Measurements from ENCODE around the gene ZNF625.

Gene ZNF625

DNA sequence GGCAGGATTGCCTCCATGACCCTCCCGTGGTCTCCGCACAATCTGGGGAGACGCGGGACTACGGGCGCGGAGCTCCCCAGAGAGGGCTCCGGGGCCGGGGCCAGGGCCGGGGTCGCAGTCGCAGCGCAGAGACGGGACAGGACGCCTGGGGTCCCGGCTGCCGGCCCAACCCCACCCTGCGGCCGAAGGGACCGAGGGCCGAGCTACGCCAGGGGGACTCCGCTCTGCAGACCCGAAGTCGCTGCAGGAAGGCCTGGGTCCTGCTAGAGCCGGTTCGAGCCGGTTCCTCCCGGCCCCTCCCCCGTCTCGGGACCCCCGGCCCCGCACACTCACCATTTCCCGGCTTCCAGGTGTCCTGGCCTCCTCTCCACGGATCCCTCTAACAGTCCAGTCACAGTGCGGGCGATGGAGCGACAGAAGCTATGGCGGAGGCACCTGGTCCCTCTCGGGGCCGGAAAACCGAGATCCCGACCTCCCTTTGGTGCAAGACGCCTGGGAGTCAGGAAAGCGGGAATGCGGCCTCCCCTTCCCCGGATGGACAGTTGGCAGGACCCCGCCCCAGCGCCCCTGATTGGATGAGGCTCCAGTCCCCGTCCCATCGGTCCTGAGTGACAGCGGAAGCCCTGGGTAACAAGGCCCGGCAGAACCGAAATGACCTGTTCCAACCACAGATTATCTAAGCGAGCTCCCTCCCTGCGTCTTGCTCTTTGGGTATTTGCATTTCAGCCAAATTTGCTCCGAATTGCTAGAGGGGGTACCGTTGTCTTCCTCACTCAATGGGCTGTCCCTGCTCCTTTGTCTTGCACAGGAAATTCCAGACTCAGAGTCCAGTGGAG is at the start of gene ZNF625:
TSS of gene ZNF625 (minus strand) at position 512 of the 836 bp plus-strand sequence. CDS start at position 336, 176 bp downstream.
- DNase-seq (ENCODE audit: low spot score), result peak; percentile 92

DNA sequence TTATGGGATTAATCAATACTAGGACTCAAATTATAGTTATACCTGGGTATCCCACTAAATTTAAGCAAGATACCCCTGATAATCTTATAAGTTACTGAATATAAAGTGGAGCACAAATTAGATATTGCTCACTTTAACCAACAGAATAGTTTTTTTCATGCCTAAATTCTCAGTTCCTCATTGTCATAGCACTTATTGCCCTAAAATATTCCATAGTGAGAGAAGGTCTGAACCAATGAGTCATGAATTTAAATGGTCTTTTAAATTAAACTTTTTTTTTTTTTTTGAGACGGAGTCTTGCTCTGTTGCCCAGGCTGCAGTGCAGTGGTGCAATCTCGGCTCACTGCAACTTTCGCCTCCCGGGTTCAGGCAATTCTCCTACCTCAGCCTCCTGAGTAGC is 48.8 kb upstream of the ZNF625 start:
- no peak for DNase-seq (ENCODE audit: low spot score)

DNA sequence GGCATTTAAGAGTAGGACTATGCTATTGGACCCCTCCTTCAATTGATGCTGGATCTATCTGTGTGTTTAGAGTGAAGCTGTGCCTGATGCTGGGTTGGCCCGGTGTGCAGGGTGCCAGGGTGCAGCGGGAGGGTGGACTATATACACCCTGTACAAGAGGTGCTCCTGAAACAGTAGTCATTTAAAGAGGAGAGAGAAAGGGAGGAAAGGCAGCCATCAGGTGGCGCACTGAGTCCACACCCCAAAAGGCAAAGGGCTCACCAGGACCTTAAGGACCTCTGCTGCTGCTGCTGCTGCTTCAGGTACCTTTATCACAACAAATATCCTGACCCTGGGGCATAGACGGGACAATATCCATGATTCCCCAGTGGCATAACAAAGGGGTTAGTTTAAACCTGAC is 45.7 kb upstream of the ZNF625 start:
- no peak for DNase-seq (ENCODE audit: low spot score)

DNA sequence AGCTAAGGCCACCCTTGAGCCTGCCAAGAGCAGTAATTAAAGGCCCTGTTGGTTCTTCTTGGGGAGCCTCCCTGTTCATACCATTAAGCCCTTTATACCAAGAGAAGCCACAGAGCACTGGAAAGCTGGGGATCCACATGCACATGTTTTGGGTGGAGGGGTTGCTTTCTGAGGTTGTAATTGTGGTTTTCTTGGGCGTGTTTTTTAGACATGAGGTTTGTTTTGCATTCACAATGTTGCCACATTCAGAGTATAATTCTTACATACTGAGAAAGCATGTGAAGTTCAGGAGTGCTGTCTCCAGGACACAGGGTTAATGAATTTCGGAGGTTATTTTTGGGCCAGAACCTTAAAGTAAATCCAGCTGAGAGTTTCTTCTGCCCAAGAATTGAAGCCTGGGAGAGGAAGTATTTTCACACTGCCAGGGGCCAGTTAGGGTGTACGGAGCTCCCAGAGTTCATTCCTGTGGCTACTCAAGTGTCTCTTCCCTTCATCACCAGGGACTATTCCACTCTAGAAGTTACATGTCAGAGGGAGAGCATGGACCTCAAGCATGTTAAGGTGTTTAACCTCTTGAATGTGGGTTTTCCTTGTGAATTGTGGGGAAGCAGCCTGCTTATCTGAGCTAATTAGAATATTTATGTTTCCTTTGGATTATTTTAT is 43.4 kb upstream of the ZNF625 start:
- DNase-seq (ENCODE audit: low spot score), result no peak

DNA sequence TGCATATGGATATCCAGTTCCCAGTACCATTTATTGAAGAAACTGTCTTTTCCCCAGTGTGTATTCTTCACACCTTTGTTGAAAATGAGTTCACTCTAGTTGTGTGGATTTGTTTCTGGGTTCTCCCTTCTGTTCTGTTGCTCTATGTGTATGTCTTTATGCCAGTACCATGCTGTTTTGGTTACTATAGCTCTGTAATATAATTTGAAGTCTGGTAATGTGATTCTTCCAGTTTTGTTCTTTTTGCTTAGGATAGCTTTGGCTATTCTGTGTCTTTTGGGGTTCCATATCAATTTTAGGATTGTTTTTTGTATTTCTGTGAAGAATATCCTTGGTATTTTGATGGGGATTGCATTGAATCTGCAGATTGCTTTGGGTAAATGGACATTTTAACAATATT is 41.6 kb upstream of the ZNF625 start:
- no peak for DNase-seq (ENCODE audit: low spot score)

DNA sequence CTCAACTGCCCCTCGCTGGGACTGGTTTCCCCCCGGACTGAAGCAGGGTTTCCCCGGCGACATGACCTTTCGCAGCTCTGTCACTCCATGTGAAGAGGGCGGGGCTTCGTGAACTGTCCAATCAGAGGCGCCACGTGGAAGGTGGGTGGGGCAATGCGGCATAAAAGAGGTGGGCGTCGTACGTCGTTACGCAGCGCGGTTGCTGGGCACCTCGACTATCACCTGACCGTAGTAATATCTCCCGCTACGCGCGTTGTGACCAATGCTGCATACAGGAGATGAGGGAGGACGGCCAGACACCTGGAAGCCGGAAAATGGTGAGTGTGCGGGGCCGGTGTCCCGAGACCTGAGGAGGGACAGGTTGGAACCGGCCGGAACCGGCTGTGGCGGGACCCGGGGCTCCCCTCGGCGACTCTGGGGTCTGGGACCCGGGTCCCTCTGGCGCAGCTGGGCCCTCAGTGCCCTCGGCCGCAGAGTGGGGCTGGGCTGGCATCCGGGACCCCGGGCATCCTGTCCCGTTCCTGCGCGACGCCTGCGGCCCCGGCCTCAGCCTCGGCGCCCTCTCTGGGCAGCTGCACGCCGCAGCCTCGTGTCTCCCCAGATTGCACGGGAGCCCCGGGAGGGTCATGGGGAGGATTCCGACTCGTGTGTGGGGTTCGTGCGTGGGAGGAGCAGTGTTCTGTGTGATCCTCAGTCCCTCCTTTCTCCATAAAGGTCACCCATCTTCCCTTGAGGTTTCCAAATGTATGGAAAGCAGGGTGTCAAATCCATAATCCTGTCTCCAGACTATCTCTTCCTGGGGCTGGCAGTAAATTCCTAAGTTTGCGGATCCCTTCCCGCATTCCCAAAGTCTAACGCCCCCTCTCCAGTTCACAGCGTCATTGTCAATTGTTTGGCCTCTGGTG is 38.5 kb upstream of the ZNF625 start:
- peak; percentile 11 for DNase-seq (ENCODE audit: low spot score)

DNA sequence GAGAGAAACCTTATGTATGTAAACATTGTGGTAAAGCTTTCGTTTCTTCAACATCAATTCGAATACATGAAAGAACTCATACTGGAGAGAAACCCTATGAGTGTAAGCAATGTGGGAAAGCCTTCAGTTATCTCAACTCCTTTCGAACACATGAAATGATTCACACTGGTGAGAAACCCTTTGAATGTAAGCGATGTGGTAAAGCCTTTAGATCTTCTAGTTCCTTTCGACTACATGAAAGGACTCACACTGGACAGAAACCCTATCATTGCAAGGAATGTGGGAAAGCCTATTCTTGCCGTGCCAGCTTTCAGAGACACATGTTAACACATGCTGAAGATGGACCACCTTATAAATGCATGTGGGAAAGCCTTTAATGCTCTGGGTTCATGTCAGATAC is 31.1 kb upstream of the ZNF625 start:
- no peak for DNase-seq (ENCODE audit: low spot score)

DNA sequence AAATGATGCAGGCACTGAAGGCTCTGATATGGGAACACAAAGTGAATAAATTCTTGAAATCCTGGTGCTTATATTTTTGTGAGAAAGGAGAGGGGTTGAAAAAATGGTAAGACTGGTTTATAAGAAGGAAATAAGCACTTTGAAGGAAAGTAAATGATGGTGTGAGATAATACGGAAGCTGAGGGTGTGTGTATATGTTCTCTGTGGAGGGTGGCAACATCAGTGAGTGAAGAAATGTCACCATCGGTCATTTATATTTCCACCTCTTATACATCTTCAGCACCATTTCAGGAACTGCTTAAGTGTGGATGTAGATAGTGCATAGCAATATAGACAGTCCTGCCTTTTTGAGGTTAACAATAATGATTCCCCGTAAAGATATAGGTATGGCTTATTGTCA is 23.8 kb upstream of the ZNF625 start:
- no peak for DNase-seq (ENCODE audit: low spot score)

DNA sequence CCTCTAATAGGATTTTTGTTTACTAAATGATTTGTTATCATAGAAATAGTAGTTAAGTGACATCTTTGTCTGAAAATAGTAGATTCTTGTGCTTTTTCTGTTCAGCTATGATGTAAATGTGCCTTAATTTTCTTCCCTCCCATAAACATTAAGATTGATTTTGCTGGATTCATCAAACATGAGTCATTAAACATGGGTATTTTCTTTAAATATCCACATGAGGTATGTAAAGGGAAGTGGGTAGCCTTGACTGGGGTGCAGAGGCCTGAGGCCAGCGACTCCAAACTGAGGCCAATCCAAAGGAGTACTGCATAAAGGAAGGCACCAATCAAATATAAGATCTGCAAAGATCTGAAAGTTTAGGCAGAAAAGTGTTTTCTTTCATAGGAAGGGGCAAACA is 10.1 kb upstream of the ZNF625 start:
- DNase-seq (ENCODE audit: low spot score), result peak; percentile 65

DNA sequence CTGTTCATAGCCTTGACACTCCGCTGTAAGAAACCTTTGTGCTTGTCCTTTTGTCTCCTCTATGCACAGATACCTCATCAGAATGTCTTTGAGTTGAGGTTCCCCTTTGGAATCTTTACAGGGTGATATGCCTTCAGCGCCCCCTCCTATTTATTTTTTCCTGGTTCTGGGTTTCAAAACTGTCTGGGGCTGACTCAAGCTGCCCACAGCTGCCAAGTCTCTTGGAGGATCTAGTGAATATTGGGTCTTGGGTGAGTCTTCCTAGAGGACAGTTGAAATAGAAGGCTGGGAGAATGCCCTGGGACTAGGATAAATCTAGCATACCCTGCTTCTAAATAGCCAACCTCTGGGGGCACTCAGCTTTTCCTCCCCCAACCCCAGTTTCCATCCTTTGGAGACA is 7.3 kb upstream of the ZNF625 start:
- peak; percentile 64 for DNase-seq (ENCODE audit: low spot score)

DNA sequence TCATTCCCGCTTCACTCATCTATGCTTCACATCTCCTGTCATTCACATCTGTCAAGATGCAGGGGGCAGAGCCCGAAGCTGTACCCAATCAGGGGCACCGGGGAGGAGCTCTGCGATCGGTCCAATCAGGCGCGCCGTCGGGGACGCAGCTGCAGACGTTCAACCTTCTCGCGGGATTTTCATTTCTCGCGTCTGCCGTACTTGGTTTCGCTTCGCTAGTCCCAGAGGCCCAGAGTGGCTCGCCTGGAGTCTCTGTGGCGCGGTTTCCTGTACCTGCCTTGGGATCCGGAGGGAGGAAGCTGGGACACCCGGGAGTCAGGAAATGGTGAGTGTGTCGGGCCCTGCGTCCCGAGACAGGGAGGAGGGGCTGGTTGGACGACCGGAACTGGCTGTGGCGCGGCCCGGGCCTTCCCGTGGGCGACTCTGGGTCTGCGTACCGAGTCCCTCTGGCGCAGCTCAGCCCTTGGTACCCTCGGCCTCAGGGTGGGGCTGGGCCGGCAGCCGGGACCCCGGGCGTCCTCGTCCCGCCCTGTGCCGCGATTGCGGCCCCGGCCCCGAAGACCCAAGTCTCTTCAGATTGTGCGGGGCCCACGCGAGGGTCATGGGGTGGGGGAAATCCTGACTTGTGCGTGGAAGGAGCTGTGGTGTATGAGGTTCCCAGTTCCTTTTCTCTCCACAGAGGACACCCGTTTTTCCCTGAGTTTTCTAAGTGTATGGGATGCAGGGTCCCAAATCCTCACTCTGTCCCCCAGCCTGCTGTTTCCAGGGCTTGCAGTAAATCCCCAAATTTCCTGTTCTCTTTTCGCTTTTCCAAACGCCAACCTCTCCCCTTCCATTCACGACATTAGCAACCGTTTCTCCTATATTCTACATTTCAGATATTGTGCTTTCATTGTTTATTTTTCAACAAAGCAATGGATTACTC is 6.6 kb upstream of the ZNF625 start, which contains the start of gene ZNF136:
TSS of gene ZNF136 (plus strand) at position 215 of the 925 bp plus-strand sequence. CDS start at position 323, 108 bp downstream.
- peak; percentile 99 for DNase-seq (ENCODE audit: low spot score)

DNA sequence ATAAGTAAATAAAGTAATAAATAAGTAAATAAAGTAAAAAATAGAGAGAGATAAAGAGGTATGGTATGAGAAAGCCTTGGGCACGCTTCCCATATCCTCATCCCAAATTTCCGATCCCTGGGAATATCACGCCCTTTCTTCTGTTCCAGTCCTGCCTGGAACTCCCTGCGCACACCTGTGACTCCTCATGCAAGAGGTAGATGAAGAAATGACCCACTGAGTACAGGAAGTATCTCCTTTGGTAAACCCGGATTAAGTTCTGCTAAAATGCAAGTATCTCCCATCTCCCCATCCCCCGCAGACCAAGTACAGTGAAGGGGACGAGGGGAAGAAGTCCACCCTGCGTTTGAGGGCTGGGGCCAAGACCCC is 6.0 kb upstream of the ZNF625 start:
- no peak for DNase-seq (ENCODE audit: low spot score)

DNA sequence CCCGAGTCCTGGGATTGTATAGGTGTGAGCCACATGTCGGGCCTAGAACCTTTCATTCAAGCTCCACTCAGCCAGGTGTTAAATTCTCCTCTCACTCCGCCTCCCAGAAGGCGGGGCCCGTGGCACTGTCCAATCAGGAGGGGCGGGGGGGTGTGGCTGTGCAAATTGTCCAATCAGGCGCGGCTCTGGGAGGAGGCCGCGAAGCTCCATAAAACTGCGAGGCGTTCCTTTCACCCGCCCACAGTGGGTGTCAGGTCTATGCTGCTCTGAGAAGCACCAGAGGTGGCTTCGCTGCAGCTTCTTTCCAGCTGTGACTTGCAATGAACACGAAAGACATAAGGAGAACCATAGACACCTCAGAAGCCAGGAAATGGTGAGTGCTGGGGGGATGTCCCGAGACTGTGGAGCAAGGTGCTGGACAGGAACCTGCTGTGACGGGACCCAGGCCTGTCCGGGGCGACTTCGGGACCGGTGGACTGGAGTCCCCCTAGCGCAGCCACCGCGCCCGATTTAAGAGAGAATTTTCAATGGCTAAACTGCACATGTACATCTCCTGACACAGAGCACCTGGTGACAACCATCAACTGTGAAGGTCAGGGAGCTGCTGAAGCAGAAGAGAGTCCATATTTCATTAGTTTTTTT is 3.4 kb upstream of the ZNF625 start:
- no peak for DNase-seq (ENCODE audit: low spot score)

DNA sequence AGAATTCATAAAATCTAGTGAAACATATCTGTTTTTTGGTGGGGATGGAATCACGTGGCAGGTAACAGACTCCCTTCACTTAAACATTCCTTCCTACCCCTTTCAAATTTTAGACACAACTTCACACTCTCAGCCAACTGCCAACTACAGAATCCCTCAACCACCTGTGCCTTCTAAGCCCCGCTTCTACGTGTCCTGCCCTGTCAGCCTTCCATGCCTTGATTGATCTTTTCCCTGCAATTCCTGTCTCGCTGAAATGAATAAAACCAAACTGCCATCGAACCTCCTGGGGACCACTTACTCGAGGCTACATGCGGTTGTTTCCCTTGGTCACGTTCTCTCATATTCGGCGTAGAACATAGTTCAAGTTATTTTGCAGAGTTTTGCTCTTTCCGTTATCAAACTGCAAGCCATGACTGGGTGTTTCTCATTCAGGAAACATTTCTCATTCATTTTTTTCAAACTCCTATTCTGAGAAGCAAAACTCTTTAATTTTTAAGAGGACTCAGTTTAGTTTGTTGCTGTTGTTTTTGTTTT is 1.1 kb downstream of the ZNF625 start:
- peak; percentile 21 for DNase-seq (ENCODE audit: low spot score)

DNA sequence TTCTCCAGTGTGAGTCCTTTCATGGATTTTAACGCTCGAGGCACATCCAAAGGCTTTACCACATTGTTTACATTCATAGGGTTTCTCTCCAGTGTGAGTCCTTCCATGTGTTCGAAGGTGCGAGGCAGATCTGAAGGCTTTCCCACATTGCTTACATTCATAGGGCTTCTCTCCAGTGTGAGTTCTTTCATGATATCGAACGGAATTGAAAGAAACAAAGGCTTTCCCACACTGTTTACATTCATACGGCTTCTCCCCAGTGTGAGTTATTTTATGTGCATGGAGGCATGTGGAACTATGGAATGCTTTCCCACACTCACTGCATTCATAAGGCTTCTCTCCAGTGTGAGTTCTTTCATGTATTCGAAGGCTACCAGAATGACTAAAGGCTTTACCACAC is 11.2 kb downstream of the ZNF625 start:
- DNase-seq (ENCODE audit: low spot score), result no peak

DNA sequence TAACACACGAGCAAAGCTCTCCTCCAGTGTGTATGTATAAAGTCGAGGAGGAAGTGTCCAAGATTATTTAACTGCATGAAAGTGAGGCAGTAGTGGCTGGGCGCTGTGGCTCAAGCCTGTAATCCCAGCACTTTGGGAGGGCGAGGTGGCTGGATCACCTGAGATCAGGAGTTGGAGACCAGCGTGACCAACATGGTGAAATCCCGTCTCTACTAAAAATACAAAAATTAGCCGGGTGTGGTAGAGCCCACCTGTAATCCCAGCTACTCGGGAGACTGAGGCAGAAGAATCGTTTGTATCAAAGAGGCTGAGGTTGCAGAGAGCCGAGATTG is 15.2 kb downstream of the ZNF625 start:
- no peak for DNase-seq (ENCODE audit: low spot score)

DNA sequence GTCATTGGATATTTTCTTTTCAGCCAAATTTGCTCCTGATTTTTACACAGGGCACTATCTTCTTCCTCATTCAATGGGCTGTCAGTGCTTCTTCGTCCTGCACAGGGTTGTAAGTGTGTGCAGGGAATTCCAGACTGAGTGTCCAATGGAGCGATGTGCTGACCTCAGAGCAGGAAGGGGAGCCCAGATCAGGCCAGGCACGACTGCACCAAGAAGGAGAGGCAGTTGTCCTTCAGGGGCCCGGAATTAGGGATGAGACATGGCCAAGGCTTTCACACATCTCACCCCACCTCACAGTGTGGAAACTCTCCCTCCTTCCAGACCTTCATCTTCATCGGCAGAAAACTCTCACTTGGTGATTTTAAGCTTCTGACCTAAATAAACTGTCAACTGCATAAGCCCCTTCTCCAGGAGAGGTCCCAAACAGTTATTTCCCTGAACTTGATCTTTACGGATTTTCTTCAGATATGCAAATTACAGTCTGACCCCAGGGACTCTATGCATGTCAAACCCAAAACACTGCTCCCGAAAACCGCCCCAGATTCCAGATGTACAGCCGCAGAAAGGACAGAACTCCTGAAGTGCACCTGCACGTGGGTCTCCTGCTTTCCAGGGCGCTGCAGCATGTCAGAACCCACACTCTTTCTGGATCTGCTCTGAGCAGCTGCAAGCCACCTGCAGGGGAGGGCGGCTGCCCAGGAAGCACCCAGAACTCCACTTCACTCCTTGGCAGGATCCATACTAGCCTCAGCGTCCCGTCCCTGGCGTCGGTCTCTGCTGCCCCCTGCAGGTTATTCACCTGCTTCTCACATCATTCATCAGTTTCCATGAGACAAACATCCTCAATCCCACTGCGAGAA is 15.8 kb downstream of the ZNF625 start:
- peak; percentile 79 for DNase-seq (ENCODE audit: low spot score)

DNA sequence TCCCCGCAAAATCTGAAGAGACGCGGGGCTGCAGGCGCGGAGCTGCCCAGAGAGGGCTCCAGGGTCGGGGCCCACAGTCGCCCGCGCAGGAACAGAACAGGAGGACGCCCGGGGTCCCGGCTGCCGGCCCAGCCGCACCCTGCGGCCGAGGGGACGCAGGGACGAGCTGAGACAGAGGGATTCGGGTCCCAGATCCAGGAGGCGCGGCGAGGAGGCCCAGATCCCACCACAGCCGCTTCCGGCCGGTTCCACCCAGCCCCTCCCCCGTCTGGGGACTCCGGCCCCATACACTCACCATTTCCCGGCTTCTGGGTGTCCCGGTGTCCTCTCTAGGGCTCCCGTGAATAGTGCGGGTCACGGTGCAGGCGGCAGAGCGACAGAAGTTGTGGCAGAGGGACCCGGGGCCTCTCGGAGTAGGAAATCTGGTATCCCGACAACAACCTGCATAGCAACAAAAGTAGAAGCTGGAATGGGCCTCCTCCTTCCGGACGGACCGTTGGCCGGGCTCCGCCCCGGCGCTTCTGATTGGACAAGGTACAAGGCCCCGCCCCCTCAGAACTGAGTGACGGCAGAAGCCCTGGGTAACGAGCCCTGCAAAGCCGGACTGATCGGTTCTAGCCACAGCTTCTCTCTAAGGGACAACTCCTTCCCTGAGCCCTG is 16.5 kb downstream of the ZNF625 start, which contains the start of gene ZNF20:
TSS of gene ZNF20 (minus strand) at position 466 of the 660 bp plus-strand sequence. CDS start at position 298, 168 bp downstream.
- peak; percentile 96 for DNase-seq (ENCODE audit: low spot score)

DNA sequence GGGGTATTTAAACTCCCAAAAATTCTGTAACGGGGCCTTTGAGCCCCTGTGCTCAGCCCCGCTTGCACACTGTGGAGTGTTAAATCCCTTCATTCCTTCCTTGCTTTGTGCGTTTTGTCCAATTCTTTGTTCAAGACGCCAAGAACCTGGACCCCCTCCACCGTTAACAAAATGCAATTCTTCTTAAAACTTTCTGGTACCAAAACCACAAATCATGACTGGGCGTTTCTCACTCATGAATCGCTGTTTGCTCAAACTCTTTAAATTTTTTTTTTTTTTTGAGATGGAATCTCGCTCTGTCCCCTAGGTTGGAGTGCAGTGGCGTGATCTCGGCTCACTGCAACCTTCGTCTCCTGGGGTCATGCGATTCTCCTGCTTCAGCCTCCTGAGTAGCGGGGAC is 17.3 kb downstream of the ZNF625 start:
- no peak for DNase-seq (ENCODE audit: low spot score)
